SU-DHL-6 (cell line): Measurements from ENCODE around the gene D2HGDH.

Source experiments
- EZH2phosphoT487 ChIP-seq: fragments of 200-600 bp; sonication (generic), shearing (Covaris generic); conservative IDR thresholded peaks from 2 replicates; pipeline ENCODE4 v1.6.1; 2018; ENCODE audit warnings: mild to moderate bottlenecking, antibody characterized with exemption, low read length, moderate library complexity, mixed read lengths
- TF ChIP-seq, protein P1 (sequence below): fragments of 200-600 bp; sonication (generic); IDR thresholded peaks from one replicate; pipeline ENCODE4 v1.5.1; 2017; ENCODE audit warnings: antibody characterized with exemption, mild to moderate bottlenecking, low read length, moderate library complexity; ENCODE audit not compliant: insufficient read depth, poor library complexity, severe bottlenecking

DNA sequence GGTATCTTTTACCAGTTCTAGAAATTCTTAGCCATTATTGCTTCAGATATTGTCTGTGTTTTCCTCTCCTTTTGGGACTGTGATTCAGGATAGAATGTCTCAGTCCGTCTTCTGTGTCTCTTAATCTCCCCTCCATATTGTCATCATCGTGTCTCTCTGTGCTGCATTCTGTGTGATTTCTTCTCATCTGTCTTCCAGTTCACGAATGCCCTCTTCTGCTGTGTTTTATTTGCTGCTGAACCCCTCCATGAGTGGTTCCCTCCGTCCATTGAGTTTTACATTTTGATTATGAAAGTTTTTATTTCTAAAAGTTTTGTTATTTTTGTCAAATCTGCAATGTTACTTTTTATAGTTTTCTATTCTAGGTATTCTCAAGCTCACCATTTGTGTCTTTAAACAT is 11.7 kb downstream of the D2HGDH start:
- TF ChIP-seq, protein P1, sequence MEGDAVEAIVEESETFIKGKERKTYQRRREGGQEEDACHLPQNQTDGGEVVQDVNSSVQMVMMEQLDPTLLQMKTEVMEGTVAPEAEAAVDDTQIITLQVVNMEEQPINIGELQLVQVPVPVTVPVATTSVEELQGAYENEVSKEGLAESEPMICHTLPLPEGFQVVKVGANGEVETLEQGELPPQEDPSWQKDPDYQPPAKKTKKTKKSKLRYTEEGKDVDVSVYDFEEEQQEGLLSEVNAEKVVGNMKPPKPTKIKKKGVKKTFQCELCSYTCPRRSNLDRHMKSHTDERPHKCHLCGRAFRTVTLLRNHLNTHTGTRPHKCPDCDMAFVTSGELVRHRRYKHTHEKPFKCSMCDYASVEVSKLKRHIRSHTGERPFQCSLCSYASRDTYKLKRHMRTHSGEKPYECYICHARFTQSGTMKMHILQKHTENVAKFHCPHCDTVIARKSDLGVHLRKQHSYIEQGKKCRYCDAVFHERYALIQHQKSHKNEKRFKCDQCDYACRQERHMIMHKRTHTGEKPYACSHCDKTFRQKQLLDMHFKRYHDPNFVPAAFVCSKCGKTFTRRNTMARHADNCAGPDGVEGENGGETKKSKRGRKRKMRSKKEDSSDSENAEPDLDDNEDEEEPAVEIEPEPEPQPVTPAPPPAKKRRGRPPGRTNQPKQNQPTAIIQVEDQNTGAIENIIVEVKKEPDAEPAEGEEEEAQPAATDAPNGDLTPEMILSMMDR, result no peak
- no peak for TF ChIP-seq EZH2phosphoT487
